Stomach (tissue), 9 donors: ENCODE measurements around the gene TFF3. TPM values are rescaled to one million over a fixed set of nuclear protein-coding genes. Genes with fewer than 3 reads are reported as not detected.
A peak's percentile ranks its signal among the peaks of the same experiment; 100 is the strongest.

Experiments
- DNase-seq, 2 donors: peaks; one replicate each; pipeline versions ENCODE4 v3.0.0 to v3.0.0-alpha.2; 2013 to 2019
- H3K27ac ChIP-seq, 5 donors: fragments of 200-600 bp in 4 of 5; sonication (generic) in 4 of 5; one replicate each; pipeline ENCODE4 v1.5.1; 2013 to 2019; ENCODE audit warnings: mild to moderate bottlenecking in 1 of 5, moderate library complexity in 1 of 5
- H3K27me3 ChIP-seq, 3 donors: fragments of 200-600 bp; sonication (generic); one replicate each; pipeline ENCODE4 v1.5.1; 2017 to 2019; ENCODE audit warnings: mixed run types in 1 of 3
- H3K36me3 ChIP-seq, 4 donors: fragments of 200-600 bp; sonication (generic); 1 replicate in 3 of 4; 2 replicates in 1 of 4; pipeline ENCODE4 v1.5.1; 2016 to 2019
- H3K4me1 ChIP-seq, 4 donors: fragments of 200-600 bp; sonication (generic); one replicate each; pipeline ENCODE4 v1.5.1; 2016 to 2019
- H3K4me3 ChIP-seq, 4 donors: fragments of 200-600 bp; sonication (generic) in 3 of 4; one replicate each; pipeline ENCODE4 v1.5.1; 2016 to 2019; ENCODE audit warnings: mild to moderate bottlenecking in 1 of 4
- H3K9me3 ChIP-seq, 4 donors: fragments of 200-600 bp; sonication (generic); one replicate each; pipeline ENCODE4 v1.5.1; 2016 to 2019
- EP300 ChIP-seq: sonication (generic); formaldehyde crosslinking; IDR thresholded peaks from one replicate; pipeline ENCODE4 v1.6.1; 2017; ENCODE audit warnings: antibody characterized with exemption
- POLR2A ChIP-seq, 4 donors: fragments of 450-650 bp; IDR thresholded peaks; one replicate each; pipeline ENCODE4 v1.6.1; 2016; ENCODE audit warnings: antibody characterized with exemption in 4 of 4, control low read depth in 2 of 4, mild to moderate bottlenecking in 1 of 4, moderate library complexity in 1 of 4
- POLR2AphosphoS5 ChIP-seq, 3 donors: sonication (generic); formaldehyde crosslinking; IDR thresholded peaks; one replicate each; pipeline ENCODE4 v1.6.1; 2016; ENCODE audit warnings: antibody characterized with exemption in 3 of 3
- WGBS, 5 donors: extraction: QIAGEN DNeasy Blood & Tissue Kit in 3 of 5; methylation state at CpG; one replicate each; pipeline versions ENCODE4 v1.1.5 to v1.1.7; 2013 to 2018; 5-methylcytosine and 5-hydroxymethylcytosine counted together
- intact Hi-C: fragments of 100-400 bp; cut with DNase I; formaldehyde crosslinking; loops from one replicate; pipeline ENCODE4 v1.15.1; 2023; ENCODE audit warnings: low total_unique reads
- polyA plus RNA-seq, 3 donors: library from polyadenylated mRNA; stranded (reverse); fragments of 200-250 nt; gene quantifications; one replicate each; pipeline ENCODE4 v1.2.3, GENCODE V29; 2013
- total RNA-seq, 5 donors: library from RNA; depleted of rRNA; stranded (reverse); fragments of >200 nt; gene quantifications; one replicate each; pipeline versions ENCODE4 v1.1.0 to v1.2.3, GENCODE V29; 2014 to 2016
- TF ChIP-seq, protein P1 (sequence below), 7 experiments: fragments of 450-650 bp in 4 of 7; fragments of 200-600 bp in 3 of 7; sonication (generic) in 3 of 7; IDR thresholded peaks; one replicate each; pipeline ENCODE4 v1.5.1; 2016 to 2019; ENCODE audit warnings: antibody characterized with exemption in 7 of 7, control low read depth in 2 of 7, mild to moderate bottlenecking in 1 of 7
- donor health status: healthy with polysubstance abuse.
- donor health status: Bipolar disorder and iron deficiency.
- donor health status: healthy.

TFF3 gene
- total and polyA plus RNA-seq, 8 donors: 2.0 to 488 (median 27.3) TPM

DNA sequence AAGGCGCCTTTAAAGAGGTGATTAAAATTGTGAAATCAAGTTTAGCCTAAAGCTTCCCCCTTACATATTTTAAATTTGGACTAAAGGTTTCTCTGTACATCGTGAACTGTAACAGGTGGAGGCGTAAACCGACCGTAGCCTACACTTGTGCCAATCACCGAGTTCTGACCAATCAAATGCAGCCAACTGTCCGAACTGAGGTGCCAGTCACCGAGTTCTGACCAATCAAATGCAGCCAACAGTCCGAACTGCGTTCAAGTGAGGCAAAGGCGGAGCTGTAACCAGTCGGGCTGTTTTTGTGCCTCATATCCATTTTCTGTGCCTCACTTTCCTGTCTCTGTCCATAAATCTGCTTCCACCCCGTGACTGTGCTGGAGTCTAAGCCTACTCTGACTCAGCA is 43.7 kb upstream of the TFF3 start:
- Histone ChIP-seq H3K36me3 (no peaks in the 10 kb centered on the region), H3K27me3 (peaks cover 0 to 56% (median 0%) of the 10 kb centered on the region in 3 donors), H3K27ac (no peak overlapping the region), H3K4me3 (no peak overlapping the region), H3K4me1 (peaks cover 0 to 10% (median 4%) of the 10 kb centered on the region in 4 donors), H3K9me3 (peaks cover 0 to 32% (median 26%) of the 10 kb centered on the region in 4 donors)
- no peak for DNase-seq
- no peak for TF ChIP-seq POLR2A (IDR thresholded peaks at IDR 0.05)
- TF ChIP-seq EP300: no peak
- TF ChIP-seq, protein P1, sequence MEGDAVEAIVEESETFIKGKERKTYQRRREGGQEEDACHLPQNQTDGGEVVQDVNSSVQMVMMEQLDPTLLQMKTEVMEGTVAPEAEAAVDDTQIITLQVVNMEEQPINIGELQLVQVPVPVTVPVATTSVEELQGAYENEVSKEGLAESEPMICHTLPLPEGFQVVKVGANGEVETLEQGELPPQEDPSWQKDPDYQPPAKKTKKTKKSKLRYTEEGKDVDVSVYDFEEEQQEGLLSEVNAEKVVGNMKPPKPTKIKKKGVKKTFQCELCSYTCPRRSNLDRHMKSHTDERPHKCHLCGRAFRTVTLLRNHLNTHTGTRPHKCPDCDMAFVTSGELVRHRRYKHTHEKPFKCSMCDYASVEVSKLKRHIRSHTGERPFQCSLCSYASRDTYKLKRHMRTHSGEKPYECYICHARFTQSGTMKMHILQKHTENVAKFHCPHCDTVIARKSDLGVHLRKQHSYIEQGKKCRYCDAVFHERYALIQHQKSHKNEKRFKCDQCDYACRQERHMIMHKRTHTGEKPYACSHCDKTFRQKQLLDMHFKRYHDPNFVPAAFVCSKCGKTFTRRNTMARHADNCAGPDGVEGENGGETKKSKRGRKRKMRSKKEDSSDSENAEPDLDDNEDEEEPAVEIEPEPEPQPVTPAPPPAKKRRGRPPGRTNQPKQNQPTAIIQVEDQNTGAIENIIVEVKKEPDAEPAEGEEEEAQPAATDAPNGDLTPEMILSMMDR (IDR thresholded peaks at IDR 0.05): no peak
- no peak for TF ChIP-seq POLR2AphosphoS5 (IDR thresholded peaks at IDR 0.05)
- WGBS, 5 donors: 87 to 90% (median 89%) methylated on average over 12 to 13 of the region's 13 CpGs
- intact Hi-C loops: loop anchor here (10.0 kb wide), 1 partner anchor 46 kb away; the partner anchor contains the start of gene UBASH3A

DNA sequence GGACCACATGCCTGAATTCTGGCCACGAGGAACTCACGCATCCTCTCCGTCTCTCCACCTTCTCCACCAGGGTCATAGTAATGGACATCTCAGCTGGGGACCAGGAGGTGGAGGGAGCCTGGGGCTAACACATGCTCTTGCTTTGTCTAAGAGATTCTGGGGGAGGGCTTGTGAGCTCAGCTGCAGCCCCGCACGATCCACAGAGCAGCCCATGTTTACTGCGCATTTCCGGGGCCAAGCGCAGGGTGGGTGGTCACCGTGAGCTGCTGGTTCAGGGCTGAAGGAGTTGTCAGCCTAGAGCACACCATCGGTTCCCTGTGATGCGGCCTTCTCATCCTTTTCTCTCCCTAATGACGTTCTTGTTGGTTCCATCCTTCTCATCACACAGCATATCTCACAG is 43.1 kb upstream of the TFF3 start:
- no peak for TF ChIP-seq POLR2AphosphoS5 (IDR thresholded peaks at IDR 0.05)
- TF ChIP-seq, protein P1 (IDR thresholded peaks at IDR 0.05): no peak
- no peak for TF ChIP-seq EP300
- no peak for TF ChIP-seq POLR2A (IDR thresholded peaks at IDR 0.05)
- H3K4me3 ChIP-seq: no peak overlapping the region
- H3K27ac ChIP-seq: peak overlapping the region in 3 of 5 donors; percentile 0 to 59 (median 22)
- intact Hi-C loops: loop anchor here (10.0 kb wide), 1 partner anchor 47 kb away; the partner anchor contains the start of gene UBASH3A
- WGBS, 5 donors: 73 to 85% (median 81%) methylated on average over 6 to 12 of the region's 12 CpGs
- H3K27me3 ChIP-seq: peaks cover 0 to 53% (median 0%) of the 10 kb centered on the region in 3 donors
- peaks cover 0 to 33% (median 26%) of the 10 kb centered on the region in 4 donors for H3K9me3 ChIP-seq
- H3K4me1 ChIP-seq: peaks cover 0 to 10% (median 3%) of the 10 kb centered on the region in 4 donors
- no peaks in the 10 kb centered on the region for H3K36me3 ChIP-seq
- DNase-seq: no peak

DNA sequence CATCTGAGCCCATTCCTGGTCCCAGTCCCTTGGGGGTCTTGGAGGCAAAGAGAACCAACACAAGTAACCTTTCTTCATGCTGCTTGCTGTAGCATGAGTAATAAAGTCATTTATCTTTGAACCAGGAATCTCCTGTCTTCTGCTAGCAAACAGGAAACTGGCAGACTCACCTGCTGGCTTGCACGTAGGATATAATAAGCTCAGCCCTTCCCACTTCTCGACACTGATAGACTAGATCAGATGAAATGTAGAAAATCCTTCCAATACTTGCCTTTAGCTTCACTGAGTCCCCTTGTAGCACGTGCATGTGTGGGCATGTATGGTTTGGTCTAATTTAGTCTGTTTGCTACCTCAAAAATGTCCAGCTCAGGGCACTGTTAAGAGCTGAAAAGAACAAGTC is 42.1 kb upstream of the TFF3 start:
- WGBS, 5 donors: 29 to 50% (median 36%) methylated on average over 3 of the region's 3 CpGs
- intact Hi-C loops: loop anchor here (10.0 kb wide), 1 partner anchor 47 kb away; the partner anchor contains the start of gene UBASH3A
- Histone ChIP-seq H3K27me3 (peaks cover 0 to 44% (median 0%) of the 10 kb centered on the region in 3 donors), H3K4me1 (peaks cover 0 to 10% (median 0%) of the 10 kb centered on the region in 4 donors), H3K9me3 (peaks cover 0 to 33% (median 26%) of the 10 kb centered on the region in 4 donors), H3K27ac (peak overlapping the region in 3 of 5 donors; percentile 15 to 59 (median 22)), H3K4me3 (no peak overlapping the region), H3K36me3 (no peaks in the 10 kb centered on the region)
- TF ChIP-seq, protein P1 (IDR thresholded peaks at IDR 0.05): no peak
- TF ChIP-seq POLR2A (IDR thresholded peaks at IDR 0.05) (no peak), EP300 (no peak), POLR2AphosphoS5 (IDR thresholded peaks at IDR 0.05) (no peak)
- DNase-seq: no peak

DNA sequence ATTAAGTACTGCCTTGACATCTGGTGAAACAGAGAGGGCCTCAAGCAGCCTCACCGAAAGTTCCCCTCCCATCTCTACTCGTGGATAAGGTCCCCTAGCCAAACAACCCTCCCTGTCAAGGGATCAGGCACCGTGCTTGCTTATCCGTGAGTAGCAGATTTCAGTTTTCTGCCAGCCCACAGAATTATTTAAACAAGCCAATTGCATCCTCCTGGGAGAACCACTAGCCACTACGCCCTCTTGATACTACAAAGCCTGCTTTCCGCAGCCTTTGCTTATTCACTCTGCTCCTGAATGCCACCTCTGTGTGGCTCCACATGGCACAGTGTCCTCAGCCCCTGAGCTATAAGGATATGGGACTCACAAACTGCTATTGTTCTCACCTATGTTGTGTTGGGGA is 41.4 kb upstream of the TFF3 start:
- Histone ChIP-seq H3K9me3 (peaks cover 0 to 33% (median 26%) of the 10 kb centered on the region in 4 donors), H3K36me3 (no peaks in the 10 kb centered on the region), H3K4me3 (no peak overlapping the region), H3K4me1 (peaks cover 0 to 10% (median 2%) of the 10 kb centered on the region in 4 donors), H3K27me3 (peaks cover 0 to 37% (median 0%) of the 10 kb centered on the region in 3 donors), H3K27ac (peak overlapping the region in 2 of 5 donors; percentile 32 to 59)
- TF ChIP-seq, protein P1 (IDR thresholded peaks at IDR 0.05): no peak
- TF ChIP-seq POLR2AphosphoS5 (IDR thresholded peaks at IDR 0.05): peak in 1 of 3 donors; percentile 2
- peak in 1 of 2 donors; percentile 26 for DNase-seq
- intact Hi-C loops: loop anchor here (10.0 kb wide), 1 partner anchor 48 kb away; the partner anchor contains the start of gene UBASH3A
- WGBS, 5 donors: 14 to 52% (median 34%) methylated on average over 6 of the region's 6 CpGs
